UCSD-AML1 (cell line): Measurements from ENCODE around the gene DIS3L2.
"Not testable (repeated sequence)": the region's sequence is repeated elsewhere in the genome, so short reads cannot be mapped to it uniquely, and the experiment has no call there.

Experiments
- DNase-seq: peaks from one replicate; lab custom pipeline; 2025; ENCODE audit not compliant: unreplicated experiment; lab: John Stamatoyannopoulos, UW

The DIS3L2 gene

GRCh38 chr2:232381204-232382031 lies 419.9 kb downstream of the DIS3L2 start:
- not testable (repeated sequence) for DNase-seq

GRCh38 chr2:232382331-232383225 lies 421.1 kb downstream of the DIS3L2 start:
- no peak for DNase-seq

- DNase-seq = no peak
These were observed 423.0 kb downstream of the DIS3L2 start for GRCh38 chr2:232384466-232384865.

GRCh38 chr2:232385058-232385457 lies 423.5 kb downstream of the DIS3L2 start:
- DNase-seq = not testable (repeated sequence)

- no peak for DNase-seq
These were observed 424.4 kb downstream of the DIS3L2 start for GRCh38 chr2:232385660-232386489.

GRCh38 chr2:232386490-232386739 lies 424.9 kb downstream of the DIS3L2 start:
- no peak for DNase-seq
